HepG2 (cell line): ENCODE results near the gene ATRAID. TPM values are rescaled to one million over a fixed set of nuclear protein-coding genes. Genes with fewer than 3 reads are reported as not detected.

Experiments used
- HMGA1 ChIP-seq: sonication (generic); formaldehyde crosslinking; conservative IDR thresholded peaks from 2 replicates; pipeline ENCODE4 v1.4.0; 2020; ENCODE audit warnings: missing genetic modification reagents
- IKZF4 ChIP-seq: sonication (generic); formaldehyde crosslinking; IDR thresholded peaks from 2 replicates; pipeline ENCODE4 v1.5.1; 2020; ENCODE audit warnings: borderline replicate concordance, mild to moderate bottlenecking, low read depth, missing genetic modification reagents; ENCODE audit errors: not compliant biosample characterization
- MAF1 ChIP-seq: sonication (generic); formaldehyde crosslinking; IDR thresholded peaks from 2 replicates; pipeline ENCODE4 v1.5.0; 2020; ENCODE audit warnings: missing genetic modification reagents, borderline replicate concordance
- REST ChIP-seq, 2 experiments: IDR thresholded peaks; 2 replicates each; pipeline ENCODE4 v1.6.1; 2011 to 2012; ENCODE audit warnings: low read length in 2 of 2, borderline replicate concordance in 1 of 2, low read depth in 1 of 2, mild to moderate bottlenecking in 1 of 2, moderate library complexity in 1 of 2
- REXO4 ChIP-seq: sonication (generic); formaldehyde crosslinking; IDR thresholded peaks from 2 replicates; pipeline ENCODE4 v1.8.0; 2022; ENCODE audit warnings: missing genetic modification reagents, mild to moderate bottlenecking, borderline replicate concordance
- RFX3 ChIP-seq: IDR thresholded peaks from 2 replicates; pipeline ENCODE4 v1.6.1; 2016; ENCODE audit warnings: missing biosample characterization, missing genetic modification reagents
- SETDB1 ChIP-seq: sonication (generic); formaldehyde crosslinking; IDR thresholded peaks from 2 replicates; pipeline ENCODE4 v1.5.1; 2020; ENCODE audit warnings: missing genetic modification reagents, mild to moderate bottlenecking, borderline replicate concordance
- ZNF468 ChIP-seq: sonication (generic); formaldehyde crosslinking; IDR thresholded peaks from 2 replicates; pipeline ENCODE4 v1.8.0; 2022; ENCODE audit warnings: mild to moderate bottlenecking, moderate library complexity, missing genetic modification reagents
- ZNF550 ChIP-seq: sonication (generic); formaldehyde crosslinking; IDR thresholded peaks from 2 replicates; pipeline ENCODE4 v1.4.0; 2020; ENCODE audit warnings: mild to moderate bottlenecking, missing genetic modification reagents, borderline replicate concordance
- ZNF879 ChIP-seq: sonication (generic); formaldehyde crosslinking; IDR thresholded peaks from 2 replicates; pipeline ENCODE4 v1.8.1; 2023; ENCODE audit warnings: missing genetic modification reagents
- polyA plus RNA-seq, 8 experiments: library from polyadenylated mRNA; depleted of rRNA in 3 of 8; stranded (reverse) in 7 of 8; unstranded in 1 of 8; fragments of >200 nt; fragmentation: Illumina TruSeq in 4 of 8; extraction: Trizol in 4 of 8; gene quantifications; 2 replicates each; pipeline versions ENCODE4 v1.2.1 to v1.2.3, GENCODE V29; 2011 to 2016; ENCODE audit warnings: low read depth in 4 of 8, missing spikeins in 1 of 8, mixed read lengths in 1 of 8; ENCODE audit not compliant: insufficient read depth in 1 of 8
- total RNA-seq, 5 experiments: library from RNA; depleted of rRNA; stranded (reverse); fragments of >200 nt; fragmentation: Illumina TruSeq; extraction: Trizol; gene quantifications; 2 replicates each; pipeline ENCODE4 v1.2.3, GENCODE V29; 2016; ENCODE audit warnings: low read depth in 1 of 5
- TF ChIP-seq, protein P1 (sequence below): sonication (generic); formaldehyde crosslinking; conservative IDR thresholded peaks from 2 replicates; pipeline ENCODE4 v1.4.0; 2020; ENCODE audit warnings: missing genetic modification reagents
- TF ChIP-seq, protein P2 (sequence below): sonication (generic); formaldehyde crosslinking; IDR thresholded peaks from 2 replicates; pipeline ENCODE4 v1.8.0; 2022; ENCODE audit warnings: mild to moderate bottlenecking, missing genetic modification reagents
- TF ChIP-seq, protein P3 (sequence below): sonication (generic); formaldehyde crosslinking; IDR thresholded peaks from 2 replicates; pipeline ENCODE4 v1.8.0; 2023; ENCODE audit warnings: mild to moderate bottlenecking, missing genetic modification reagents
- TF ChIP-seq, protein P4 (sequence below): sonication (generic); formaldehyde crosslinking; IDR thresholded peaks from 2 replicates; pipeline ENCODE4 v1.4.0; 2020; ENCODE audit warnings: missing genetic modification reagents
- TF ChIP-seq, protein P5 (sequence below): sonication (generic); formaldehyde crosslinking; conservative IDR thresholded peaks from 2 replicates; pipeline ENCODE4 v1.8.0; 2022; ENCODE audit warnings: mild to moderate bottlenecking, moderate library complexity, missing genetic modification reagents

ATRAID gene
- total and polyA plus RNA-seq, 2 of the 13 experiments (the other 11 are each of a cell fraction or from before 2014, with no cell fraction given), result 207 to 382 TPM

- TF ChIP-seq, protein P1, sequence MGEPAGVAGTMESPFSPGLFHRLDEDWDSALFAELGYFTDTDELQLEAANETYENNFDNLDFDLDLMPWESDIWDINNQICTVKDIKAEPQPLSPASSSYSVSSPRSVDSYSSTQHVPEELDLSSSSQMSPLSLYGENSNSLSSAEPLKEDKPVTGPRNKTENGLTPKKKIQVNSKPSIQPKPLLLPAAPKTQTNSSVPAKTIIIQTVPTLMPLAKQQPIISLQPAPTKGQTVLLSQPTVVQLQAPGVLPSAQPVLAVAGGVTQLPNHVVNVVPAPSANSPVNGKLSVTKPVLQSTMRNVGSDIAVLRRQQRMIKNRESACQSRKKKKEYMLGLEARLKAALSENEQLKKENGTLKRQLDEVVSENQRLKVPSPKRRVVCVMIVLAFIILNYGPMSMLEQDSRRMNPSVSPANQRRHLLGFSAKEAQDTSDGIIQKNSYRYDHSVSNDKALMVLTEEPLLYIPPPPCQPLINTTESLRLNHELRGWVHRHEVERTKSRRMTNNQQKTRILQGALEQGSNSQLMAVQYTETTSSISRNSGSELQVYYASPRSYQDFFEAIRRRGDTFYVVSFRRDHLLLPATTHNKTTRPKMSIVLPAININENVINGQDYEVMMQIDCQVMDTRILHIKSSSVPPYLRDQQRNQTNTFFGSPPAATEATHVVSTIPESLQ (CRISPR knock-in tag), result no peak
- TF ChIP-seq, protein P2, sequence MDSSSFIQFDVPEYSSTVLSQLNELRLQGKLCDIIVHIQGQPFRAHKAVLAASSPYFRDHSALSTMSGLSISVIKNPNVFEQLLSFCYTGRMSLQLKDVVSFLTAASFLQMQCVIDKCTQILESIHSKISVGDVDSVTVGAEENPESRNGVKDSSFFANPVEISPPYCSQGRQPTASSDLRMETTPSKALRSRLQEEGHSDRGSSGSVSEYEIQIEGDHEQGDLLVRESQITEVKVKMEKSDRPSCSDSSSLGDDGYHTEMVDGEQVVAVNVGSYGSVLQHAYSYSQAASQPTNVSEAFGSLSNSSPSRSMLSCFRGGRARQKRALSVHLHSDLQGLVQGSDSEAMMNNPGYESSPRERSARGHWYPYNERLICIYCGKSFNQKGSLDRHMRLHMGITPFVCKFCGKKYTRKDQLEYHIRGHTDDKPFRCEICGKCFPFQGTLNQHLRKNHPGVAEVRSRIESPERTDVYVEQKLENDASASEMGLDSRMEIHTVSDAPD (CRISPR knock-in tag), result no peak
- peak; percentile 53 for TF ChIP-seq IKZF4 (CRISPR knock-in tag)
- TF ChIP-seq, protein P3, sequence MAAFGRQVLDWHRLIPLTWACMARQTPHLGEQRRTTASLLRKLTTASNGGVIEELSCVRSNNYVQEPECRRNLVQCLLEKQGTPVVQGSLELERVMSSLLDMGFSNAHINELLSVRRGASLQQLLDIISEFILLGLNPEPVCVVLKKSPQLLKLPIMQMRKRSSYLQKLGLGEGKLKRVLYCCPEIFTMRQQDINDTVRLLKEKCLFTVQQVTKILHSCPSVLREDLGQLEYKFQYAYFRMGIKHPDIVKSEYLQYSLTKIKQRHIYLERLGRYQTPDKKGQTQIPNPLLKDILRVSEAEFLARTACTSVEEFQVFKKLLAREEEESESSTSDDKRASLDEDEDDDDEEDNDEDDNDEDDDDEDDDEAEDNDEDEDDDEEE, result peak; percentile 72; the same call in 1 of the 2 replicates
- TF ChIP-seq MAF1, result no peak
- TF ChIP-seq RFX3 (CRISPR knock-in tag), result no peak
- TF ChIP-seq ZNF550 (CRISPR knock-in tag), result no peak
- no peak for TF ChIP-seq ZNF468 (CRISPR knock-in tag)
- TF ChIP-seq, protein P4, sequence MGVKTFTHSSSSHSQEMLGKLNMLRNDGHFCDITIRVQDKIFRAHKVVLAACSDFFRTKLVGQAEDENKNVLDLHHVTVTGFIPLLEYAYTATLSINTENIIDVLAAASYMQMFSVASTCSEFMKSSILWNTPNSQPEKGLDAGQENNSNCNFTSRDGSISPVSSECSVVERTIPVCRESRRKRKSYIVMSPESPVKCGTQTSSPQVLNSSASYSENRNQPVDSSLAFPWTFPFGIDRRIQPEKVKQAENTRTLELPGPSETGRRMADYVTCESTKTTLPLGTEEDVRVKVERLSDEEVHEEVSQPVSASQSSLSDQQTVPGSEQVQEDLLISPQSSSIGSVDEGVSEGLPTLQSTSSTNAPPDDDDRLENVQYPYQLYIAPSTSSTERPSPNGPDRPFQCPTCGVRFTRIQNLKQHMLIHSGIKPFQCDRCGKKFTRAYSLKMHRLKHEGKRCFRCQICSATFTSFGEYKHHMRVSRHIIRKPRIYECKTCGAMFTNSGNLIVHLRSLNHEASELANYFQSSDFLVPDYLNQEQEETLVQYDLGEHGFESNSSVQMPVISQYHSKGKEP (CRISPR knock-in tag), result peak; percentile 65; the same call in 1 of the 2 replicates
- peak; percentile 61; the same call in 1 of the 2 replicates for TF ChIP-seq ZNF879 (CRISPR knock-in tag)
- TF ChIP-seq, protein P5, sequence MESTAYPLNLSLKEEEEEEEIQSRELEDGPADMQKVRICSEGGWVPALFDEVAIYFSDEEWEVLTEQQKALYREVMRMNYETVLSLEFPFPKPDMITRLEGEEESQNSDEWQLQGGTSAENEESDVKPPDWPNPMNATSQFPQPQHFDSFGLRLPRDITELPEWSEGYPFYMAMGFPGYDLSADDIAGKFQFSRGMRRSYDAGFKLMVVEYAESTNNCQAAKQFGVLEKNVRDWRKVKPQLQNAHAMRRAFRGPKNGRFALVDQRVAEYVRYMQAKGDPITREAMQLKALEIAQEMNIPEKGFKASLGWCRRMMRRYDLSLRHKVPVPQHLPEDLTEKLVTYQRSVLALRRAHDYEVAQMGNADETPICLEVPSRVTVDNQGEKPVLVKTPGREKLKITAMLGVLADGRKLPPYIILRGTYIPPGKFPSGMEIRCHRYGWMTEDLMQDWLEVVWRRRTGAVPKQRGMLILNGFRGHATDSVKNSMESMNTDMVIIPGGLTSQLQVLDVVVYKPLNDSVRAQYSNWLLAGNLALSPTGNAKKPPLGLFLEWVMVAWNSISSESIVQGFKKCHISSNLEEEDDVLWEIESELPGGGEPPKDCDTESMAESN (CRISPR knock-in tag), result 0 out of 2 replicates have a peak, but pooled peaks have one; percentile 41
- no peak for TF ChIP-seq HMGA1 (CRISPR knock-in tag)
- no peak for TF ChIP-seq SETDB1 (CRISPR knock-in tag)
- no peak for TF ChIP-seq REST (IDR thresholded peaks at IDR 0.05; ENCODE audit: borderline replicate concordance in 1 of 2, low read depth in 1 of 2, low read length in 2 of 2)
- TF ChIP-seq REXO4 (CRISPR knock-in tag), result no peak
These were observed 5.6 kb downstream of the ATRAID start, which contains the start of gene CAD (continued) for GRCh38 chr2:27217173-27218121.
